CD4-positive, CD25-positive, alpha-beta regulatory T cell (primary cell): ENCODE results near the gene SCNN1B. TPM values are rescaled to one million over a fixed set of nuclear protein-coding genes. Genes with fewer than 3 reads are reported as not detected.
"Not testable (repeated sequence)": the region's sequence is repeated elsewhere in the genome, so short reads cannot be mapped to it uniquely, and the experiment has no call there.

Source experiments
- ATAC-seq, 2 donors: fragments of 150-1000 bp; cut with Tn5 transposase; one replicate each; pipeline ENCODE4 v1.10.0; 2021; ENCODE audit warnings: low read depth in 2 of 2, moderate number of reproducible peaks in 2 of 2, moderate library complexity in 1 of 2
- DNase-seq, 3 donors: peaks; one replicate each; pipeline versions ENCODE4 v3.0.0 to v3.0.0-alpha.2; 2012 to 2022; ENCODE audit warnings: mixed read lengths in 1 of 3
- H3K27ac ChIP-seq: one replicate; pipeline ENCODE4 v1.7.0; 2013; ENCODE audit warnings: mild to moderate bottlenecking, low read length; ENCODE audit not compliant: insufficient read depth, poor library complexity, severe bottlenecking
- H3K27me3 ChIP-seq: one replicate; pipeline ENCODE4 v1.7.0; 2013; ENCODE audit warnings: low read length; ENCODE audit not compliant: control insufficient read depth, insufficient read depth
- H3K36me3 ChIP-seq: one replicate; pipeline ENCODE4 v1.7.0; 2013; ENCODE audit warnings: mild to moderate bottlenecking, low read length, moderate library complexity; ENCODE audit not compliant: control insufficient read depth, insufficient read depth
- H3K4me1 ChIP-seq: 2 replicates; pipeline ENCODE4 v1.7.0; 2013; ENCODE audit warnings: mild to moderate bottlenecking, low read length; ENCODE audit not compliant: insufficient read depth, control insufficient read depth, poor library complexity, severe bottlenecking
- H3K4me3 ChIP-seq: one replicate; pipeline ENCODE4 v1.7.0; 2013; ENCODE audit warnings: low read depth, mild to moderate bottlenecking, low read length, moderate library complexity
- H3K9me3 ChIP-seq, 2 experiments: 1 replicate in 1 of 2; 2 replicates in 1 of 2; pipeline ENCODE4 v1.7.0; 2013; ENCODE audit warnings: low read length in 2 of 2, mild to moderate bottlenecking in 1 of 2, moderate library complexity in 1 of 2; ENCODE audit not compliant: control insufficient read depth in 2 of 2
- H3K27ac Mint-ChIP-seq, 3 donors: one replicate each; pipeline ENCODE4 v1.8.0; 2020 to 2022; ENCODE audit warnings: mild to moderate bottlenecking in 3 of 3, mixed read lengths in 3 of 3, moderate library complexity in 2 of 3
- H3K27me3 Mint-ChIP-seq: one replicate; pipeline ENCODE4 v1.8.0; 2022; ENCODE audit warnings: mild to moderate bottlenecking, mixed read lengths
- H3K36me3 Mint-ChIP-seq: one replicate; pipeline ENCODE4 v1.8.0; 2020; ENCODE audit warnings: mixed read lengths
- H3K4me1 Mint-ChIP-seq, 4 donors: one replicate each; pipeline ENCODE4 v1.8.0; 2020 to 2022; ENCODE audit warnings: mixed read lengths in 4 of 4, mild to moderate bottlenecking in 1 of 4
- H3K4me3 Mint-ChIP-seq, 4 donors: one replicate each; pipeline ENCODE4 v1.8.0; 2020 to 2022; ENCODE audit warnings: mild to moderate bottlenecking in 4 of 4, mixed read lengths in 4 of 4, moderate library complexity in 3 of 4
- H3K9me3 Mint-ChIP-seq, 7 donors: one replicate each; pipeline ENCODE4 v1.8.0; 2020 to 2022; ENCODE audit warnings: mixed read lengths in 7 of 7, mild to moderate bottlenecking in 3 of 7, moderate library complexity in 2 of 7
- polyA plus RNA-seq, 4 donors: library from polyadenylated mRNA; unstranded; fragments of 300-500 nt; fragmentation: Illumina TruSeq; gene quantifications; one replicate each; pipeline ENCODE4 v1.2.3, GENCODE V29; 2021
- total RNA-seq: library from RNA; stranded (reverse); gene quantifications from one replicate; pipeline ENCODE4 v1.2.3, GENCODE V29; 2022

Gene SCNN1B
- total and polyA plus RNA-seq, 5 donors from 2014 or later = not detected

DNA sequence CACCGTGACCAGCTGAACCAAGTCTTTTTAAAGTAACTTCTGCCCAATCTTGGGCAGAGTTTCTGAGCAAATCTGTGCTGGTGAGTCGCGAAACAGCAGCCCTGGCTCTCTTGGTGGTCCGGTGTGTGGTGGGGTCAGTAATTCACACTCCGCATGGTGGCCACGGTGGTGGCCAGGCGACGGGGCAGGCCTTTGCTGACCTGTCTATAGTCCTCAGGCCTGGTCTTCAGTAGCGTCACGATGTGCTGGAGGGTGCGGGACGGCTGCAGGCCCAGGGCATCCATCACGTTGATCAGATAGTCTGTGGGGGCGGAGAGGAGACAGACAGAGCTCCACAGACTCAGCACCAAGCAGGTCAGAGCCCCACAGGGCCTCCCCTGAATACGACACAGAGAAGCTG lies 86.7 kb downstream of the SCNN1B start:
- peaks cover 35% of the 10 kb centered on the region for H3K36me3 Mint-ChIP-seq
- no peaks in the 10 kb centered on the region for H3K4me1 Mint-ChIP-seq
- H3K36me3 ChIP-seq = peaks cover 38% of the 10 kb centered on the region

GRCh38 chr16:23389201-23389600 lies 87.1 kb downstream of the SCNN1B start:
- Mint-ChIP-seq H3K9me3 (no peaks in the 10 kb centered on the region), H3K4me1 (no peaks in the 10 kb centered on the region), H3K4me3 (no peak overlapping the region), H3K27ac (no peak overlapping the region), H3K36me3 (peaks cover 38% of the 10 kb centered on the region), H3K27me3 (no peaks in the 10 kb centered on the region)
- Histone ChIP-seq H3K27ac (no peak overlapping the region), H3K4me3 (no peak overlapping the region), H3K4me1 (no peaks in the 10 kb centered on the region), H3K9me3 (no peaks in the 10 kb centered on the region), H3K36me3 (peaks cover 38% of the 10 kb centered on the region), H3K27me3 (no peaks in the 10 kb centered on the region)
- ATAC-seq = no peak
- DNase-seq = no peak

More for the DNA sequence above, 86.7 kb downstream of the SCNN1B start:
- no peak overlapping the region for H3K4me3 ChIP-seq
- no peak for ATAC-seq
- H3K4me1 ChIP-seq = no peaks in the 10 kb centered on the region
- no peak for DNase-seq
- H3K27ac ChIP-seq = no peak overlapping the region
- H3K27ac Mint-ChIP-seq = no peak overlapping the region
- no peaks in the 10 kb centered on the region for H3K9me3 ChIP-seq
- H3K27me3 Mint-ChIP-seq = no peaks in the 10 kb centered on the region
- H3K4me3 Mint-ChIP-seq = no peak overlapping the region
- H3K9me3 Mint-ChIP-seq = no peaks in the 10 kb centered on the region
- no peaks in the 10 kb centered on the region for H3K27me3 ChIP-seq

DNA sequence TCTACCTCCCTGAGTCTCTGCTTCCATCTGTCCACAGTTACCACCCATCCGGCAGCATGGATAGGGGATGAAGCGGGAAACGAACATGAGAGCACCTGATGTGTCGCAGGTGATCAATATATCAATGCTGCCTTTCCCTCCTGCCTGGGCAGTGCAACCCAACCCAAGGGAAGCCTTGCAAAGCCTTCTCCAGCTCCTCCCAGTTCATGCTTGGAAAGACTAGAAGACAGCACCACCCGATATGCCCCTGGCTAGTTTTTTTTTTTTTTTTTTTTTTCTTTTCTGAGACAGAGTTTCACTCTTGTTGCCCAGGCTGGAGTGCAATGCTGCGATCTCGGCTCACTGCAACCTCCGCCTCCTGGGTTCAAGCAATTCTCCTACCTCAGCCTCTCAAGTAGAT lies 87.8 kb downstream of the SCNN1B start:
- H3K4me1 Mint-ChIP-seq, ATAC-seq, H3K4me3 Mint-ChIP-seq, H3K27me3 ChIP-seq, H3K27ac ChIP-seq, DNase-seq, H3K27me3 Mint-ChIP-seq, H3K4me3 ChIP-seq, H3K9me3 Mint-ChIP-seq, H3K9me3 ChIP-seq, H3K4me1 ChIP-seq: not testable (repeated sequence)
- Mint-ChIP-seq H3K36me3 (peaks cover 41% of the 10 kb centered on the region), H3K27ac (peak overlapping the region in 1 of 3 donors; percentile 48)
- H3K36me3 ChIP-seq = peaks cover 38% of the 10 kb centered on the region

GRCh38 chr16:23391381-23392222 lies 89.5 kb downstream of the SCNN1B start:
- peaks cover 49% of the 10 kb centered on the region for H3K36me3 ChIP-seq
- H3K4me3 Mint-ChIP-seq = no peak overlapping the region
- H3K27me3 Mint-ChIP-seq = no peaks in the 10 kb centered on the region

GRCh38 chr16:23392223-23392600 lies 90.1 kb downstream of the SCNN1B start:
- Histone ChIP-seq H3K27ac (no peak overlapping the region), H3K4me3 (no peak overlapping the region), H3K27me3 (no peaks in the 10 kb centered on the region), H3K36me3 (peaks cover 55% of the 10 kb centered on the region), H3K4me1 (no peaks in the 10 kb centered on the region), H3K9me3 (no peaks in the 10 kb centered on the region)
- Mint-ChIP-seq H3K27ac (no peak overlapping the region), H3K36me3 (peaks cover 50% of the 10 kb centered on the region), H3K4me3 (no peak overlapping the region), H3K4me1 (no peaks in the 10 kb centered on the region), H3K27me3 (no peaks in the 10 kb centered on the region), H3K9me3 (no peaks in the 10 kb centered on the region)
- ATAC-seq (no peak), DNase-seq (no peak)

More at GRCh38 chr16:23391381-23392222, 89.5 kb downstream of the SCNN1B start:
- Mint-ChIP-seq H3K36me3 (peaks cover 50% of the 10 kb centered on the region), H3K9me3 (no peaks in the 10 kb centered on the region), H3K27ac (peak overlapping the region in 1 of 3 donors; percentile 48), H3K4me1 (no peaks in the 10 kb centered on the region)
- Histone ChIP-seq H3K4me3 (no peak overlapping the region), H3K27me3 (no peaks in the 10 kb centered on the region), H3K4me1 (no peaks in the 10 kb centered on the region), H3K27ac (no peak overlapping the region), H3K9me3 (no peaks in the 10 kb centered on the region)
- ATAC-seq (no peak), DNase-seq (no peak)

- H3K4me3 Mint-ChIP-seq = no peak overlapping the region
- H3K36me3 ChIP-seq = peaks cover 67% of the 10 kb centered on the region
Observed at GRCh38 chr16:23394141-23394831, 92.2 kb downstream of the SCNN1B start.

DNA sequence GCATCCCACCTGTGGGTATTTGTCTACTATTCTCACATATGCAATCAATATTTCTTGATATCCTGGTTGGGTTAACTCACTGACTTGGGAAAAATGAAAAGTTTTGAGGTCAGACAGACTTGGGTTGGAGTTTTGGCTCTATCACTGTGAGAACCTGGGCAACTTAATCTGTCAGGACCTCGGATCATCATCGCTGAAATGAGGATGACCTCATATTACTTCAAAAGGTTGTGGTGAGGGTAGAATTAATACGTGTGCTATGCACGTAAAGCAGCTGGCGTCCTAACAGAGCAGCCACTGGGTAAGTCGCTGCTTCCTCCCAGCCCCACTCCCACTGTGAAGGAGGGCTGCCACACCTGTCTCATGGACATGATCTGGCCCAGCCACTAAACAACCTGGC lies 93.6 kb downstream of the SCNN1B start:
- Histone ChIP-seq H3K4me3 (no peak overlapping the region), H3K27me3 (no peaks in the 10 kb centered on the region), H3K27ac (no peak overlapping the region), H3K36me3 (peaks cover 72% of the 10 kb centered on the region), H3K4me1 (no peaks in the 10 kb centered on the region), H3K9me3 (no peaks in the 10 kb centered on the region)
- Mint-ChIP-seq H3K36me3 (peaks cover 51% of the 10 kb centered on the region), H3K27ac (no peak overlapping the region), H3K4me3 (no peak overlapping the region), H3K27me3 (no peaks in the 10 kb centered on the region), H3K4me1 (no peaks in the 10 kb centered on the region), H3K9me3 (no peaks in the 10 kb centered on the region)
- ATAC-seq (no peak), DNase-seq (no peak)

More at GRCh38 chr16:23394141-23394831, 92.2 kb downstream of the SCNN1B start:
- no peak overlapping the region for H3K27ac ChIP-seq
- H3K27ac Mint-ChIP-seq = no peak overlapping the region
- no peaks in the 10 kb centered on the region for H3K27me3 ChIP-seq
- H3K9me3 Mint-ChIP-seq = no peaks in the 10 kb centered on the region
- H3K9me3 ChIP-seq = no peaks in the 10 kb centered on the region
- peaks cover 47% of the 10 kb centered on the region for H3K36me3 Mint-ChIP-seq
- no peaks in the 10 kb centered on the region for H3K4me1 Mint-ChIP-seq
- H3K4me1 ChIP-seq = no peaks in the 10 kb centered on the region
- no peak for ATAC-seq
- no peaks in the 10 kb centered on the region for H3K27me3 Mint-ChIP-seq
- H3K4me3 ChIP-seq = no peak overlapping the region
- no peak for DNase-seq
